Cardiac muscle cell (in vitro differentiated cells and primary cell): Measurements from ENCODE around the gene CCM2. TPM values are rescaled to one million over a fixed set of nuclear protein-coding genes. Genes with fewer than 3 reads are reported as not detected.

Experiments
- DNase-seq, 2 donors: peaks; one replicate each; pipeline versions ENCODE4 v3.0.0 to v3.0.0-alpha.2; 2010 to 2017; ENCODE audit warnings: low read depth in 1 of 2, low spot score in 1 of 2
- H3K27ac ChIP-seq: fragments of 200-600 bp; sonication (generic); 2 replicates; pipeline ENCODE4 v1.5.1; 2016
- H3K27me3 ChIP-seq: fragments of 200-600 bp; sonication (generic); 2 replicates; pipeline ENCODE4 v1.6.0; 2016; ENCODE audit warnings: control low read depth
- H3K36me3 ChIP-seq: fragments of 200-600 bp; sonication (generic); 2 replicates; pipeline ENCODE4 v1.5.1; 2016; ENCODE audit warnings: control low read depth
- H3K4me1 ChIP-seq: fragments of 200-600 bp; sonication (generic); 2 replicates; pipeline ENCODE4 v1.8.1; 2017; ENCODE audit warnings: low read depth, mild to moderate bottlenecking, mixed run types
- H3K4me3 ChIP-seq: fragments of 200-600 bp; sonication (generic); 2 replicates; pipeline ENCODE4 v1.5.1; 2016; ENCODE audit warnings: mild to moderate bottlenecking
- H3K9me3 ChIP-seq: fragments of 200-600 bp; sonication (generic); 2 replicates; pipeline ENCODE4 v1.5.1; 2017; ENCODE audit warnings: low read depth, mild to moderate bottlenecking, control low read depth
- CTCF ChIP-seq: IDR thresholded peaks from 2 replicates; pipeline ENCODE4 v1.5.1; 2012; ENCODE audit warnings: low read depth, mild to moderate bottlenecking, low read length
- polyA plus RNA-seq: library from polyadenylated mRNA; unstranded; fragments of >200 nt; fragmentation: Nextera tagmentation; extraction: Ambion mirVana; gene quantifications from 2 replicates; pipeline ENCODE4 v1.2.1, GENCODE V29; 2016
- total RNA-seq: library from RNA; depleted of rRNA; stranded (reverse); fragments of >200 nt; gene quantifications from 2 replicates; pipeline ENCODE4 v1.2.3, GENCODE V29; 2016

The CCM2 gene
- total and polyA plus RNA-seq, 2 experiments from 2014 or later: 38.3 to 65.7 TPM

GRCh38 chr7:44983742-44984477 is 16.1 kb upstream of the CCM2 start:
- no peak overlapping the region for H3K27ac ChIP-seq
- no peak for DNase-seq
- H3K36me3 ChIP-seq: peaks cover 20% of the 10 kb centered on the region
- H3K4me3 ChIP-seq: no peak overlapping the region
- H3K4me1 ChIP-seq: peaks cover 29% of the 10 kb centered on the region
- H3K27me3 ChIP-seq: no peaks in the 10 kb centered on the region
- no peak for TF ChIP-seq CTCF
- H3K9me3 ChIP-seq: no peaks in the 10 kb centered on the region

GRCh38 chr7:44984478-44984758 is 15.6 kb upstream of the CCM2 start:
- no peak for TF ChIP-seq CTCF
- DNase-seq: no peak
- H3K27ac ChIP-seq: no peak overlapping the region
- H3K4me3 ChIP-seq: no peak overlapping the region
- no peaks in the 10 kb centered on the region for H3K9me3 ChIP-seq
- H3K27me3 ChIP-seq: no peaks in the 10 kb centered on the region
- peaks cover 29% of the 10 kb centered on the region for H3K4me1 ChIP-seq
- peaks cover 20% of the 10 kb centered on the region for H3K36me3 ChIP-seq

- DNase-seq: no peak
Measured at GRCh38 chr7:44985033-44985695, 14.8 kb upstream of the CCM2 start.

GRCh38 chr7:44985900-44986217 is 14.1 kb upstream of the CCM2 start:
- H3K9me3 ChIP-seq: no peaks in the 10 kb centered on the region
- DNase-seq: no peak
- peaks cover 20% of the 10 kb centered on the region for H3K36me3 ChIP-seq
- peak overlapping the region; percentile 31 for H3K4me3 ChIP-seq
- TF ChIP-seq CTCF: no peak
- peak overlapping the region; percentile 64 for H3K27ac ChIP-seq
- H3K27me3 ChIP-seq: no peaks in the 10 kb centered on the region
- H3K4me1 ChIP-seq: peaks cover 26% of the 10 kb centered on the region

More at GRCh38 chr7:44985033-44985695, 14.8 kb upstream of the CCM2 start:
- Histone ChIP-seq H3K27ac (peak overlapping the region; percentile 64), H3K4me3 (peak overlapping the region; percentile 31), H3K36me3 (peaks cover 20% of the 10 kb centered on the region), H3K4me1 (peaks cover 25% of the 10 kb centered on the region), H3K9me3 (no peaks in the 10 kb centered on the region), H3K27me3 (no peaks in the 10 kb centered on the region)
- no peak for TF ChIP-seq CTCF

GRCh38 chr7:44986218-44987053 is 13.6 kb upstream of the CCM2 start:
- TF ChIP-seq CTCF: no peak
- Histone ChIP-seq H3K4me3 (peak overlapping the region; percentile 31), H3K27ac (peak overlapping the region; percentile 64), H3K36me3 (peaks cover 20% of the 10 kb centered on the region), H3K4me1 (peaks cover 25% of the 10 kb centered on the region), H3K27me3 (no peaks in the 10 kb centered on the region), H3K9me3 (no peaks in the 10 kb centered on the region)
- peak; percentile 91 to 96 for DNase-seq
